OCI-LY7 (cell line): Measurements from ENCODE around the gene DNA2. TPM values are rescaled to one million over a fixed set of nuclear protein-coding genes. Genes with fewer than 3 reads are reported as not detected.

ENCODE experiments used
- BruUV-seq: library from RNA; stranded (reverse); fragments of 400-500 nt; replicated peaks from 2 replicates; lab custom pipeline; 2021; lab: Mats Ljungman, UMichigan
- CTCF ChIA-PET: fragments of 300-600 bp; sonication (Branson Sonifier 250); formaldehyde crosslinking; loops from one replicate; lab custom pipeline; 2022; ENCODE audit warnings: antibody characterized with exemption; ENCODE audit not compliant: unreplicated experiment; lab: Charles Lee
- POLR2A ChIA-PET: fragments of 300-600 bp; sonication (Branson Sonifier 250); formaldehyde crosslinking; loops from one replicate; lab custom pipeline; 2022; ENCODE audit warnings: antibody characterized with exemption; lab: Charles Lee
- DNase-seq: peaks from one replicate; pipeline ENCODE4 v3.0.0-alpha.2; 2015; ENCODE audit warnings: low spot score
- H2AFZ ChIP-seq: fragments of 200-600 bp; sonication (generic), shearing (Covaris generic); 2 replicates; pipeline ENCODE4 v1.6.1; 2014; ENCODE audit warnings: mild to moderate bottlenecking, antibody characterized with exemption, low read length, moderate library complexity
- H3K27ac ChIP-seq: fragments of 200-600 bp; sonication (generic); 2 replicates; pipeline ENCODE4 v1.5.1; 2014; ENCODE audit warnings: mixed run types, low read depth, mild to moderate bottlenecking, moderate library complexity, low read length, inconsistent platforms; ENCODE audit not compliant: poor library complexity, severe bottlenecking
- H3K36me3 ChIP-seq: fragments of 200-600 bp; sonication (generic); 2 replicates; pipeline ENCODE4 v1.6.1; 2014; ENCODE audit warnings: mild to moderate bottlenecking, antibody characterized with exemption, low read length, moderate library complexity, mixed read lengths; ENCODE audit not compliant: insufficient read depth
- H3K4me1 ChIP-seq: fragments of 200-600 bp; sonication (generic); 2 replicates; pipeline ENCODE4 v1.5.1; 2014; ENCODE audit warnings: mild to moderate bottlenecking, low read length; ENCODE audit not compliant: insufficient read depth, poor library complexity, severe bottlenecking
- H3K4me2 ChIP-seq: fragments of 200-600 bp; sonication (generic); 2 replicates; pipeline ENCODE4 v1.6.1; 2014; ENCODE audit warnings: mild to moderate bottlenecking, low read length
- H3K4me3 ChIP-seq: fragments of 200-600 bp; sonication (generic); 2 replicates; pipeline ENCODE4 v1.5.1; 2014; ENCODE audit warnings: mild to moderate bottlenecking, low read depth, low read length; ENCODE audit not compliant: poor library complexity, severe bottlenecking
- H3K79me2 ChIP-seq: fragments of 200-600 bp; sonication (generic); 2 replicates; pipeline ENCODE4 v1.6.1; 2016; ENCODE audit warnings: low read depth, mild to moderate bottlenecking, low read length, moderate library complexity, mixed read lengths; ENCODE audit not compliant: insufficient read depth
- H3K9me2 ChIP-seq: fragments of 200-600 bp; sonication (generic); 2 replicates; pipeline ENCODE4 v1.6.1; 2016; ENCODE audit warnings: mild to moderate bottlenecking, low read length, mixed read lengths; ENCODE audit not compliant: insufficient read depth
- H3K9me3 ChIP-seq: fragments of 200-600 bp; sonication (generic); 2 replicates; pipeline ENCODE4 v1.6.1; 2014; ENCODE audit warnings: mild to moderate bottlenecking, mixed run types, low read length, mixed read lengths
- H4K20me1 ChIP-seq: fragments of 200-600 bp; sonication (generic); 2 replicates; pipeline ENCODE4 v1.6.1; 2014; ENCODE audit warnings: mild to moderate bottlenecking, antibody characterized with exemption, low read length, moderate library complexity, mixed read lengths; ENCODE audit not compliant: insufficient read depth
- EZH2phosphoT487 ChIP-seq: fragments of 200-600 bp; sonication (generic); IDR thresholded peaks from 2 replicates; pipeline ENCODE4 v1.6.1; 2018; ENCODE audit warnings: low read depth, borderline replicate concordance, mild to moderate bottlenecking, mixed run types, antibody characterized with exemption, low read length, moderate library complexity, mixed read lengths
- intact Hi-C: fragments of 100-400 bp; cut with micrococcal nuclease; formaldehyde crosslinking; loops from one replicate; pipeline ENCODE4 v1.10.0; 2022; ENCODE audit not compliant: unreplicated experiment
- total RNA-seq, 2 experiments: library from RNA; depleted of rRNA in 1 of 2; stranded (reverse); fragments of >200 nt in 1 of 2; shearing (Covaris generic) in 1 of 2; gene quantifications; 2 replicates each; pipeline ENCODE4 v1.2.3, GENCODE V29; 2014 to 2022
- TF ChIP-seq, protein P1 (sequence below): fragments of 200-600 bp; sonication (generic); conservative IDR thresholded peaks from 2 replicates; pipeline ENCODE4 v1.5.1; 2014; ENCODE audit warnings: mild to moderate bottlenecking, antibody characterized with exemption, low read length, moderate library complexity, mixed read lengths

The DNA2 gene
- total RNA-seq, 2 experiments from 2014 or later: 42.1 to 51.2 TPM

DNA sequence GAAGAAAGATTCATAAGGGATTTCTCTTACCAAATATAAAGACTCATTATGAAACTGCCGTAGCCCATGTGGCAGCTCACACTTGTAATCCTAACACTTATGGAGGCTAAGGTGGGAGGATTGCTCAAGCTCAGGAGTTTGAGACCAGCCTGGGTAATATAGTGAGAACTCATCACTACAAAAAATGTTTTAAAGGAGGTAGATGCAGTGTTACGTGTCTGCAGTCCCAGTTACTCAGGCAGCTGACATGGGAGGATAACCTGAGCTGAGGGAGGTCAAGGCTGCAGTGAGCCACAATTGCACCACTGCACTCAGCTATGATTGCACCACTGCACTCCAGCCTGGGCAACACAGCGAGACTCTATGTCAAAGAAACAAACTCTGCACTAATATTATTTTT is 18.1 kb upstream of the DNA2 start:
- DNase-seq: no peak
- POLR2A ChIA-PET: interaction anchor here (0.7 kb wide), 2 partner anchors 17 to 166 kb away, joined by 3 to 4 read pairs; no protein-coding TSS in a partner anchor
- no TSS peak for BruUV-seq
- Histone ChIP-seq H3K4me1 (no peaks in the 10 kb centered on the region), H3K36me3 (peaks cover 25% of the 10 kb centered on the region), H3K27ac (no peak overlapping the region), H3K4me3 (no peak overlapping the region), H3K9me3 (no peaks in the 10 kb centered on the region), H3K4me2 (no peak overlapping the region), H3K79me2 (no peaks in the 10 kb centered on the region), H3K9me2 (no peaks in the 10 kb centered on the region), H2AFZ (no peak overlapping the region), H4K20me1 (no peaks in the 10 kb centered on the region)
- no peak for TF ChIP-seq EZH2phosphoT487
- TF ChIP-seq, protein P1, sequence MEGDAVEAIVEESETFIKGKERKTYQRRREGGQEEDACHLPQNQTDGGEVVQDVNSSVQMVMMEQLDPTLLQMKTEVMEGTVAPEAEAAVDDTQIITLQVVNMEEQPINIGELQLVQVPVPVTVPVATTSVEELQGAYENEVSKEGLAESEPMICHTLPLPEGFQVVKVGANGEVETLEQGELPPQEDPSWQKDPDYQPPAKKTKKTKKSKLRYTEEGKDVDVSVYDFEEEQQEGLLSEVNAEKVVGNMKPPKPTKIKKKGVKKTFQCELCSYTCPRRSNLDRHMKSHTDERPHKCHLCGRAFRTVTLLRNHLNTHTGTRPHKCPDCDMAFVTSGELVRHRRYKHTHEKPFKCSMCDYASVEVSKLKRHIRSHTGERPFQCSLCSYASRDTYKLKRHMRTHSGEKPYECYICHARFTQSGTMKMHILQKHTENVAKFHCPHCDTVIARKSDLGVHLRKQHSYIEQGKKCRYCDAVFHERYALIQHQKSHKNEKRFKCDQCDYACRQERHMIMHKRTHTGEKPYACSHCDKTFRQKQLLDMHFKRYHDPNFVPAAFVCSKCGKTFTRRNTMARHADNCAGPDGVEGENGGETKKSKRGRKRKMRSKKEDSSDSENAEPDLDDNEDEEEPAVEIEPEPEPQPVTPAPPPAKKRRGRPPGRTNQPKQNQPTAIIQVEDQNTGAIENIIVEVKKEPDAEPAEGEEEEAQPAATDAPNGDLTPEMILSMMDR: no peak
- intact Hi-C loops: no loop called here
- CTCF ChIA-PET: no interaction called here

DNA sequence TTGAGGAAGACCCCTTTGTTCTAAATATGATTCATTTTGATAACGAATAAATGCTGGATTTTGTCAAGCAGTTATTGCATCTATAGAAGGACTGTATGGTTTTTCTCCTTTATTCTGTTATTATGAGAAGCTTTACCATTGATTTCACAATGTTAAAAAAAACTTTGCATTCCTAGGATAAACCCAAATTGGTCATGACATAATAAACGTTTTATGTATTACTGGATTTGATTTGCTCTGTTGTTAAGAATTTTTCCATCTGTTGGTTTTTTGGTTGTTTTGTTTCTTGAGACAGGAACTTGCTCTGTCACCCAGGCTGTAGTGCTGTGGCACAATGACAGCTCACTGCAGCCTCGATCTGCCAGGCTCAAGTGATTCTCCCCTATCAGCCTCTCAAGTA is 2.2 kb upstream of the DNA2 start:
- peaks cover 13% of the 10 kb centered on the region for H3K36me3 ChIP-seq
- TF ChIP-seq EZH2phosphoT487: no peak
- TF ChIP-seq, protein P1: no peak
- H3K79me2 ChIP-seq: peaks cover 25% of the 10 kb centered on the region
- DNase-seq: no peak
- intact Hi-C loops: no loop called here
- peaks cover 17% of the 10 kb centered on the region for H3K4me1 ChIP-seq
- POLR2A ChIA-PET: interaction anchor here (0.5 to 1.4 kb wide), 4 partner anchors 12 to 522 kb away, joined by 3 to 4 read pairs (median 3); no protein-coding TSS in a partner anchor
- no peak overlapping the region for H3K4me3 ChIP-seq
- H3K9me3 ChIP-seq: no peaks in the 10 kb centered on the region
- CTCF ChIA-PET: no interaction called here
- H3K4me2 ChIP-seq: no peak overlapping the region
- no TSS peak for BruUV-seq
- no peak overlapping the region for H3K27ac ChIP-seq
- no peaks in the 10 kb centered on the region for H3K9me2 ChIP-seq
- peaks cover 7% of the 10 kb centered on the region for H4K20me1 ChIP-seq
- H2AFZ ChIP-seq: no peak overlapping the region

DNA sequence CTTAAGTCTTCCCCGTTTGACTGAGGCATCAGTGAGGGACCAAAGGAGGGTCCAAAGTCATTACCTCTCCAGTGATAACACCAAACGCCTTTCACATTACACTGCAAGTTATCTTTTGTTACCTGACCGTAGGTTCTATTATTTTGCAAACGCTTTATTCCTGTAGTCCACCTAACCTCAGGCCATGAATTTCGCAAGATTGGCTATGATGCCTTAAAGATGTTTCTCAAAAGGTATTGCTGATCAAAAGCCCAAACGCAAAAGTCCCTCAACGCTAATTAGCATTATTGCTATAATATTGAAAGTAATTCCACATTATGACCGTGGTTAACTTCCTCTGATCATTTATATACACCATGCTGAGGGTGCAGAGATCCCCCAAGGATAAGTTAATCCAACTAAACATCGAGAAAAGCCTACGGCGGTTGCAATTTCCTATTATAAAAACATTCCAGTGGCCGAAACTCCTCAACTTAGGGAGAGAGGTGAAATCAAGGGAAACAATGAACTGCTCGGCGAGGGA is 649 bp downstream of the DNA2 start:
- BruUV-seq: TSS peak; percentile 74
- ChIA-PET CTCF (no interaction called here), POLR2A (interaction anchor here (0.5 to 1.3 kb wide), 6 partner anchors 10 to 96 kb away, joined by 3 to 4 read pairs (median 3); no protein-coding TSS in a partner anchor)
- H2AFZ ChIP-seq: peak overlapping the region; percentile 99; the same call in 1 of the 2 replicates
- DNase-seq: peak; percentile 28
- peaks cover 7% of the 10 kb centered on the region for H4K20me1 ChIP-seq
- H3K36me3 ChIP-seq: peaks cover 42% of the 10 kb centered on the region
- intact Hi-C loops: loop anchor here (2.0 kb wide), 1 partner anchor 56 kb away; the partner anchor contains the start of gene SLC25A16
- no peaks in the 10 kb centered on the region for H3K9me2 ChIP-seq
- TF ChIP-seq EZH2phosphoT487: no peak
- TF ChIP-seq, protein P1: no peak
- H3K79me2 ChIP-seq: peaks cover 39% of the 10 kb centered on the region
- H3K9me3 ChIP-seq: no peaks in the 10 kb centered on the region
- peak overlapping the region; percentile 51 for H3K27ac ChIP-seq
- peaks cover 17% of the 10 kb centered on the region for H3K4me1 ChIP-seq
- peak overlapping the region; percentile 84 for H3K4me3 ChIP-seq
- peak overlapping the region; percentile 76 for H3K4me2 ChIP-seq
